SH-SY5Y (cell line): ENCODE data around the gene DSG4.

Experiments
- GATA2 ChIP-seq: IDR thresholded peaks from 2 replicates; pipeline ENCODE4 v1.6.1; 2011; ENCODE audit warnings: mild to moderate bottlenecking, low read depth, low read length
- GATA3 ChIP-seq: IDR thresholded peaks from 2 replicates; pipeline ENCODE4 v1.6.1; 2011; ENCODE audit warnings: low read depth, mild to moderate bottlenecking, low read length, moderate library complexity

GRCh38 chr18:31393286-31393685 is 16.7 kb downstream of the DSG4 start:
- TF ChIP-seq GATA2 (no peak), GATA3 (no peak)
